Measurements from ENCODE around the gene ZNF182. TPM values are rescaled to one million over a fixed set of nuclear protein-coding genes. Genes with fewer than 3 reads are reported as not detected.
"Not testable (repeated sequence)": the region's sequence is repeated elsewhere in the genome, so short reads cannot be mapped to it uniquely, and the experiment has no call there.

ZNF182 gene
- total RNA-seq, 1 donor from 2014 or later = 2.8 TPM

DNA sequence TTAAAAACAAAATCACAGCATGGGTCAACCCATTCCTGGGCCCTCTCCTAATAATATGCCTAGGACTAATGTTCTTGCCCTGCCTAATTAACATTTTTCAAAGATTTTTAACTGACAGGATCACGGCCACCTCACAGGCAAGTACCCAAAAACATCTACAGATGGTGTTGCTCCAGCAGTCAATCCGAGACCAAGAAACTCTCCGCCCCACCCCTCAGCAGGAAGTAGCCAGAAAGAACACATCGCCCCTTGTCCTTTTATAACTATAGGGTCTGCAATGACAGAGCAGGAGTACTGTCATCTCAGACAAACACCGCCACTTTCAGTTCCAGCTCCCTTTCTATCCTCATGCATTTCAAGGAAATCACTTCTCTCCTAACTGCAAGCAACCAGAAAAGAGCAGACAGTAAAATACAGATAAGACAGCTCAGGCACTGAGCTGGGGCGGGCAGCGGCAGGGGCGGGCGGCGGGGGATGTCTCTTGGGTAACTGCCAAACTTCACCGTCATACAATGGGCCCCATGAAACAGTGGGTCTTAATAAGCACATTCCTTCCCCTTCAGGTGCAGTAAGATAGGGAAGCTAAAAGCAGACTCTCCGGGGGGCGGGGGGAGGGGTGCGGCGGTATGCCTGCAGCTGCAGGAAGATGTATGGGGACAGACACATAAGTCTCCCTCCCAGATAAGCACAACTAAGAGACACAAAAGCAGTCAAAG lies 67.4 kb downstream of the ZNF182 start:
- intact Hi-C loops (cut with DNase I) = no loop called here
- DNase-seq (ENCODE audit: low spot score) = no peak

DNA sequence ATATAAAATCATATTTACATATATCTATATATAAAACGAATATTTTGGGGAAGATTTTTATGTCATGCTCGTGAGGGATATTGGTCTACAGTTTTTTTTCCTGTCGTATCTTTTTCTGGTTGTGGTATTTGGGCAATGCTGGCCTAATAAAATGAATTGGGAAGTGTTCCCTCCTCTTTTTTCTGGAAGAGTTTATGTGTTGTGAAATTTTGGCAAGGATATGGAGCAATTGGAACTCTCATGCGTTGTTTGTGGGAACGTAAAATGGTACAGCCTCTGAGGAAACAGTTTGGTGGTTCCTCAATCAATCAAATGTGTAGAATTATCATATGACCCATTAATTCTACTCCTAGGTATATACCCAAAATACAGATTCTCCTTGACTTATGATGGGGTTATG lies 69.8 kb downstream of the ZNF182 start:
- intact Hi-C loops (cut with DNase I) = no loop called here
- no peak for DNase-seq (ENCODE audit: low spot score)

DNA sequence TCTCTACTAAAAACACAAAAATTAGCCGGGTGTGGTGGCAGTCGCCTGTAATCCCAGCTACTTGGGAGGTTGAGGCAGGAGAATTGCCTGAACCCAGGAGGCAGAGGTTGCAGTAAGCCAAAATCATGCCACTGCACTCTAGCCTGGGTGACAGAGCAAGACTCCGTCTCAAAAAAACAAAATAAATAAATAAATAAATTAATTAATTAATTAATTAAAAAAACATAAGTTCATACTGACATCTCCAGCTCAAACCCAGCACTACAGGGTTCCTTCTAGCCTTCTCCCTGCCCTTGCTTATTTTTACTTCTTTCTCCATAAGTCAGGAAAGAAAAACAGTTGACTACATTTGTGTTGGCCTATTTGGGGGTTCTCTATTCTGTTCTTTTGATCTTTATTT lies 71.8 kb downstream of the ZNF182 start:
- DNase-seq (ENCODE audit: low spot score); intact Hi-C loops (cut with DNase I): not testable (repeated sequence)

DNA sequence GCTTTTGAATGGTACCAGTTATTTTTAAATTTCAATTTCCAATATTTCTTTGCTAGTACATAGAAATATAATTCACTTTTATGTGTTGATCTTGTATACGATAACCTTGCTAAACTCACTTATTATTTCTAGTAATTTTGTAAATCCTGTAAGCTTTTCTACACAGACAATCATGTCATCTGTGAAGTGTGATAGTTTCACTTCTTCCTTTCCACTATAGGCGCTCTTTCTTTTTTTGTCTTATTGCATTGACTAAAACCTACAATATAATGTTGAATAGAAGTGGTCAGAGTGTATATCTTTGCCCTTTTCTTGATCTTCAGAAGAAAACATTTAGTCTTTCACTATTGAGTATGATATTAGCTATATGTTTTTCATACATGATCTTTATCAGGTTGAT lies 76.6 kb downstream of the ZNF182 start:
- intact Hi-C loops (cut with DNase I) = no loop called here
- no peak for DNase-seq (ENCODE audit: low spot score)

Other genes with a start within 250 kb of the ZNF182 start
- 11.7 TPM for gene ZNF81, start 167.1 kb downstream of the ZNF182 start, total RNA-seq
- gene SPACA5, start 3.0 kb upstream of the ZNF182 start, total RNA-seq = not detected
- gene ZNF630, start 67.7 kb upstream of the ZNF182 start, total RNA-seq = 2.9 TPM
- gene SPACA5B, start 126.6 kb upstream of the ZNF182 start, total RNA-seq = not detected
- gene SSX5, start 192.8 kb upstream of the ZNF182 start, total RNA-seq = not detected